Psoas muscle (tissue), 8 donors: ENCODE measurements around the gene EFHC1. TPM values are rescaled to one million over a fixed set of nuclear protein-coding genes. Genes with fewer than 3 reads are reported as not detected.
A peak's percentile ranks its signal among the peaks of the same experiment; 100 is the strongest.

Source experiments
- ATAC-seq, 4 donors: fragments of 200-7000 bp; cut with Tn5 transposase; one replicate each; pipeline ENCODE4 v1.9.1; 2020; ENCODE audit warnings: moderate library complexity in 3 of 4, mild to moderate bottlenecking in 2 of 4
- DNase-seq, 2 donors: peaks; one replicate each; pipeline ENCODE4 v3.0.0-alpha.2; 2020
- H3K27ac ChIP-seq: fragments of 200-600 bp; one replicate; pipeline ENCODE4 v1.8.0; 2022
- H3K27me3 ChIP-seq, 3 donors: fragments of 200-600 bp in 1 of 3; one replicate each; pipeline versions ENCODE4 v1.6.1 to v1.8.0; 2013 to 2022; ENCODE audit warnings: low read length in 2 of 3, mild to moderate bottlenecking in 2 of 3, moderate library complexity in 1 of 3; ENCODE audit not compliant: insufficient read depth in 3 of 3
- H3K36me3 ChIP-seq, 2 donors: fragments of 200-600 bp in 1 of 2; one replicate each; pipeline versions ENCODE4 v1.6.1 to v1.8.0; 2013 to 2022; ENCODE audit warnings: low read depth in 1 of 2, mild to moderate bottlenecking in 1 of 2, moderate library complexity in 1 of 2; ENCODE audit not compliant: insufficient read depth in 1 of 2
- H3K4me1 ChIP-seq: fragments of 200-600 bp; one replicate; pipeline ENCODE4 v1.8.0; 2022
- H3K4me3 ChIP-seq: fragments of 200-600 bp; one replicate; pipeline ENCODE4 v1.8.0; 2022; ENCODE audit warnings: mild to moderate bottlenecking
- H3K9me3 ChIP-seq: fragments of 200-600 bp; one replicate; pipeline ENCODE4 v1.8.0; 2022
- WGBS, 3 donors: extraction: QIAGEN DNeasy Blood & Tissue Kit; methylation state at CpG; one replicate each; pipeline versions ENCODE4 v1.1.6 to v1.1.7; 2013; 5-methylcytosine and 5-hydroxymethylcytosine counted together
- intact Hi-C, 2 donors: fragments of 100-400 bp; cut with DNase I; formaldehyde crosslinking; loops; one replicate each; pipeline versions ENCODE4 v1.11.0 to v1.14.2; 2022
- polyA plus RNA-seq, 3 donors: library from polyadenylated mRNA; stranded (reverse); fragments of 200-250 nt; gene quantifications; one replicate each; pipeline ENCODE4 v1.2.3, GENCODE V29; 2013
- total RNA-seq, 4 donors: library from RNA; stranded (reverse); fragmentation: NEBNext Ultra II Directional in 2 of 4; extraction: Animal tissue kit (Norgen Biotek cat#: 25700) in 2 of 4; gene quantifications; one replicate each; pipeline versions ENCODE4 v1.2.1 to v1.2.4, GENCODE V29; 2021 to 2023
- TF ChIP-seq, protein P1 (sequence below): fragments of 200-600 bp; IDR thresholded peaks from one replicate; pipeline ENCODE4 v1.8.0; 2022; ENCODE audit warnings: antibody characterized with exemption
- donor health status: healthy with polysubstance abuse.
- donor health status: DM: no; HTN: no; CAD: no; lungs with moderate emphysema.
- donor health status: Bipolar disorder and iron deficiency.
- donor health status: healthy.
- donor health status: DM: yes; HTN: yes; CAD: no.
- donor health status: DM: no; HTN: no; CAD: no.
- donor health status: DM: no; HTN: no; CAD: no.
- donor health status: DM: yes; HTN: yes; CAD: no.

EFHC1 gene
- total and polyA plus RNA-seq, 7 donors = 1.5 to 3.9 (median 2.0) TPM

DNA sequence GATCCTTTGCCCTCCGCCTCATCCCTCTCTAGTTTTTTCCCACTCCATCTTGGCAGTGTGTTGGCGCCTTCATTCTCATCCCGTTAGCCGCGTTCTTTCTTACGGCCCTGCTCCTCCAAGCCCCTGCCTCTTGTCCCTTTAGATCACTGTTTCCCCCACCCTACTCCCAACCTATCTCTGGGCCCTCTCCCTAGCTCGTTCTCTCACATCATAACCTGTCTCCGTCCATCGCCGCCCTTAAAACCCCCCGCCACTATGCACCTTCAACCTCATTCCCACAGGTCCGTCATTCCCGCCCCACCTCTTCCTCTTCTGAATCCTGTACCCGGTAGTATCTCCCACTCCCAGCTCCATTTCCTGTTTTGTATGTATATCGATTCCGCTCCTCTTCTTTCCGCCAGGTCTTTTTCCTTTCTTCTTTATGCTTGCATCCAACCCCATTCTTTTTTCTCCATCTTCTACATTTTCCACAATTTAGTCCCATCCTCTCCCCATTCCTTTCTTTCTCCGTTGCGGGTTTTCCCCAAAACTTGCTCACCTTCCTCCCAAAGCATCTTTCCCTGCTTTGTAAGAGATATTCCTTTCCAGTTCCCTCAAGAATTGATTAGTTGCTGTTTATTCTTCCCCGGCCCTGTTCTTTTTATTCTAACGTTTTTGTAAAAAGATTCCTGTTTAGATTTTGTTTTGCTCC, 671 bp downstream of the EFHC1 start:
- 5 to 7% (median 5%) methylated on average over 21 of the region's 21 CpGs for WGBS, 3 donors
- Histone ChIP-seq H3K36me3 (no peaks in the 10 kb centered on the region), H3K4me1 (no peaks in the 10 kb centered on the region), H3K9me3 (no peaks in the 10 kb centered on the region), H3K27ac (peak overlapping the region; percentile 76), H3K27me3 (no peaks in the 10 kb centered on the region), H3K4me3 (peak overlapping the region; percentile 84)
- intact Hi-C loops = loop anchor here (1.0 to 5.0 kb wide), 3 partner anchors 78 to 156 kb away; partner anchors contain the start of gene TRAM2 (in 2 of the 2)
- TF ChIP-seq, protein P1, sequence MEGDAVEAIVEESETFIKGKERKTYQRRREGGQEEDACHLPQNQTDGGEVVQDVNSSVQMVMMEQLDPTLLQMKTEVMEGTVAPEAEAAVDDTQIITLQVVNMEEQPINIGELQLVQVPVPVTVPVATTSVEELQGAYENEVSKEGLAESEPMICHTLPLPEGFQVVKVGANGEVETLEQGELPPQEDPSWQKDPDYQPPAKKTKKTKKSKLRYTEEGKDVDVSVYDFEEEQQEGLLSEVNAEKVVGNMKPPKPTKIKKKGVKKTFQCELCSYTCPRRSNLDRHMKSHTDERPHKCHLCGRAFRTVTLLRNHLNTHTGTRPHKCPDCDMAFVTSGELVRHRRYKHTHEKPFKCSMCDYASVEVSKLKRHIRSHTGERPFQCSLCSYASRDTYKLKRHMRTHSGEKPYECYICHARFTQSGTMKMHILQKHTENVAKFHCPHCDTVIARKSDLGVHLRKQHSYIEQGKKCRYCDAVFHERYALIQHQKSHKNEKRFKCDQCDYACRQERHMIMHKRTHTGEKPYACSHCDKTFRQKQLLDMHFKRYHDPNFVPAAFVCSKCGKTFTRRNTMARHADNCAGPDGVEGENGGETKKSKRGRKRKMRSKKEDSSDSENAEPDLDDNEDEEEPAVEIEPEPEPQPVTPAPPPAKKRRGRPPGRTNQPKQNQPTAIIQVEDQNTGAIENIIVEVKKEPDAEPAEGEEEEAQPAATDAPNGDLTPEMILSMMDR = no peak
- ATAC-seq (peak in 1 of 4 donors; percentile 7), DNase-seq (no peak)

GRCh38 chr6:52422156-52422555, 2.0 kb downstream of the EFHC1 start:
- 94 to 95% (median 95%) methylated on average over 2 of the region's 2 CpGs for WGBS, 3 donors
- H3K36me3 ChIP-seq = no peaks in the 10 kb centered on the region
- no peaks in the 10 kb centered on the region for H3K27me3 ChIP-seq
- H3K4me3 ChIP-seq = no peak overlapping the region
- intact Hi-C loops = loop anchor here in 1 of 2 donors (5.0 kb wide), 1 partner anchor 155 kb away; the partner anchor contains the start of gene TRAM2
- DNase-seq = no peak
- no peaks in the 10 kb centered on the region for H3K9me3 ChIP-seq
- ATAC-seq = no peak
- TF ChIP-seq, protein P1 = no peak
- H3K4me1 ChIP-seq = no peaks in the 10 kb centered on the region
- H3K27ac ChIP-seq = no peak overlapping the region

GRCh38 chr6:52423448-52423847, 3.3 kb downstream of the EFHC1 start:
- H3K9me3 ChIP-seq = no peaks in the 10 kb centered on the region
- H3K4me3 ChIP-seq = no peak overlapping the region
- ATAC-seq (no peak), DNase-seq (no peak)
- no peaks in the 10 kb centered on the region for H3K27me3 ChIP-seq
- no peaks in the 10 kb centered on the region for H3K4me1 ChIP-seq
- peak overlapping the region; percentile 42 for H3K27ac ChIP-seq
- H3K36me3 ChIP-seq = no peaks in the 10 kb centered on the region
- intact Hi-C loops = loop anchor here in 1 of 2 donors (5.0 kb wide), 1 partner anchor 154 kb away; the partner anchor contains the start of gene TRAM2
- WGBS, 3 donors = 42 to 48% (median 45%) methylated on average over 3 of the region's 3 CpGs
- TF ChIP-seq, protein P1 = no peak

GRCh38 chr6:52423971-52424381, 3.8 kb downstream of the EFHC1 start:
- peak in 1 of 2 donors; percentile 29 for DNase-seq

More at GRCh38 chr6:52423971-52424381, 3.8 kb downstream of the EFHC1 start:
- WGBS, 3 donors = 34 to 47% (median 47%) methylated on average over 8 of the region's 8 CpGs
- intact Hi-C loops = loop anchor here in 1 of 2 donors (5.0 kb wide), 1 partner anchor 153 kb away; the partner anchor contains the start of gene TRAM2
- H3K4me1 ChIP-seq = no peaks in the 10 kb centered on the region
- no peaks in the 10 kb centered on the region for H3K27me3 ChIP-seq
- H3K27ac ChIP-seq = peak overlapping the region; percentile 42
- H3K9me3 ChIP-seq = no peaks in the 10 kb centered on the region
- ATAC-seq = no peak
- no peak overlapping the region for H3K4me3 ChIP-seq
- TF ChIP-seq, protein P1 = no peak
- H3K36me3 ChIP-seq = no peaks in the 10 kb centered on the region
